GM18507 (cell line): ENCODE measurements around the gene TCEA3.

Experiments used
- DNase-seq: peaks from one replicate; pipeline ENCODE4 v3.0.0; 2011; ENCODE audit warnings: low read depth; ENCODE audit not compliant: insufficient read length; ENCODE audit errors: extremely low spot score
- FAIRE-seq: peaks from 2 replicates; lab custom pipeline; 2011; peaks lifted over from hg19 to GRCh38; lab: Jason Lieb, UNC

TCEA3 gene

GRCh38 chr1:23449306-23449705 is 24.8 kb upstream of the TCEA3 start:
- no peak for DNase-seq
- FAIRE-seq, result no peak

- no peak for FAIRE-seq
- no peak for DNase-seq
Measured at GRCh38 chr1:23448846-23449245, 24.3 kb upstream of the TCEA3 start.

GRCh38 chr1:23446661-23447310 is 22.2 kb upstream of the TCEA3 start:
- DNase-seq (no peak), FAIRE-seq (no peak)

- no peak for DNase-seq
Measured at GRCh38 chr1:23444596-23445390, 20.2 kb upstream of the TCEA3 start.

GRCh38 chr1:23444104-23444533 is 19.6 kb upstream of the TCEA3 start:
- no peak for FAIRE-seq
- no peak for DNase-seq

More at GRCh38 chr1:23444596-23445390, 20.2 kb upstream of the TCEA3 start:
- FAIRE-seq, result no peak

- DNase-seq (no peak), FAIRE-seq (no peak)
Measured at GRCh38 chr1:23442751-23443150, 18.2 kb upstream of the TCEA3 start.

GRCh38 chr1:23441446-23442148 is 17.0 kb upstream of the TCEA3 start:
- FAIRE-seq, result no peak
- DNase-seq, result no peak

GRCh38 chr1:23438545-23438944 is 14.0 kb upstream of the TCEA3 start:
- DNase-seq (no peak), FAIRE-seq (no peak)

- FAIRE-seq (no peak), DNase-seq (no peak)
Measured at GRCh38 chr1:23437355-23437664, 12.8 kb upstream of the TCEA3 start.

- FAIRE-seq (no peak), DNase-seq (no peak)
Measured at GRCh38 chr1:23436520-23437354, 12.2 kb upstream of the TCEA3 start.

GRCh38 chr1:23434260-23434775 is 9.8 kb upstream of the TCEA3 start:
- DNase-seq (no peak), FAIRE-seq (no peak)

- DNase-seq (no peak), FAIRE-seq (no peak)
Measured at GRCh38 chr1:23433122-23433521, 8.6 kb upstream of the TCEA3 start.

- FAIRE-seq, result no peak
- no peak for DNase-seq
Measured at GRCh38 chr1:23431431-23431830, 6.9 kb upstream of the TCEA3 start.

GRCh38 chr1:23430803-23431202 is 6.3 kb upstream of the TCEA3 start:
- DNase-seq (no peak), FAIRE-seq (no peak)

GRCh38 chr1:23428136-23428905 is 3.8 kb upstream of the TCEA3 start:
- FAIRE-seq, result no peak
- no peak for DNase-seq

GRCh38 chr1:23427550-23427949 is 3.0 kb upstream of the TCEA3 start:
- DNase-seq, result no peak
- FAIRE-seq, result no peak

GRCh38 chr1:23426828-23427227 is 2.3 kb upstream of the TCEA3 start:
- FAIRE-seq (no peak), DNase-seq (no peak)

GRCh38 chr1:23425193-23425494 is 596 bp upstream of the TCEA3 start:
- DNase-seq (no peak), FAIRE-seq (no peak)
